T-helper 1 cell treated with Interleukin-12 subunit alpha and Interleukin-12 subunit beta and Interleukin-4 antibody, amounts not matched to agents 30 μg/mL and 1 μg/mL, for 36 hours (primary cell): Measurements from ENCODE around the gene KIF18B.

Source experiments
- H3K27ac Mint-ChIP-seq: one replicate; pipeline ENCODE4 v1.8.0; 2021; ENCODE audit warnings: mild to moderate bottlenecking, mixed read lengths
- H3K27me3 Mint-ChIP-seq: one replicate; pipeline ENCODE4 v1.8.0; 2021; ENCODE audit warnings: low read depth, mixed read lengths
- H3K36me3 Mint-ChIP-seq: one replicate; pipeline ENCODE4 v1.8.0; 2021; ENCODE audit warnings: low read depth, mixed read lengths
- H3K4me1 Mint-ChIP-seq: one replicate; pipeline ENCODE4 v1.8.0; 2021; ENCODE audit warnings: low read depth, mixed read lengths
- H3K4me3 Mint-ChIP-seq: one replicate; pipeline ENCODE4 v1.8.0; 2021; ENCODE audit warnings: mild to moderate bottlenecking, moderate library complexity, mixed read lengths
- H3K9me3 Mint-ChIP-seq: one replicate; pipeline ENCODE4 v1.8.0; 2021; ENCODE audit warnings: mixed read lengths

KIF18B gene

GRCh38 chr17:44977814-44978550 is 30.4 kb upstream of the KIF18B start:
- H3K9me3 Mint-ChIP-seq, result no peaks in the 10 kb centered on the region
- no peaks in the 10 kb centered on the region for H3K36me3 Mint-ChIP-seq
- H3K4me1 Mint-ChIP-seq, result no peaks in the 10 kb centered on the region
- no peak overlapping the region for H3K4me3 Mint-ChIP-seq
- H3K27me3 Mint-ChIP-seq, result peaks cover 59% of the 10 kb centered on the region
- no peak overlapping the region for H3K27ac Mint-ChIP-seq

- Mint-ChIP-seq H3K36me3 (no peaks in the 10 kb centered on the region), H3K4me3 (no peak overlapping the region), H3K27ac (no peak overlapping the region), H3K27me3 (peaks cover 55% of the 10 kb centered on the region), H3K4me1 (peaks cover 3% of the 10 kb centered on the region), H3K9me3 (no peaks in the 10 kb centered on the region)
Measured at GRCh38 chr17:44977065-44977464, 29.5 kb upstream of the KIF18B start.

GRCh38 chr17:44976206-44976605 is 28.6 kb upstream of the KIF18B start:
- H3K9me3 Mint-ChIP-seq, result no peaks in the 10 kb centered on the region
- peaks cover 56% of the 10 kb centered on the region for H3K27me3 Mint-ChIP-seq
- peaks cover 6% of the 10 kb centered on the region for H3K4me1 Mint-ChIP-seq
- H3K4me3 Mint-ChIP-seq, result no peak overlapping the region
- no peak overlapping the region for H3K27ac Mint-ChIP-seq
- no peaks in the 10 kb centered on the region for H3K36me3 Mint-ChIP-seq

GRCh38 chr17:44972953-44973352 is 25.4 kb upstream of the KIF18B start:
- H3K4me1 Mint-ChIP-seq, result peaks cover 20% of the 10 kb centered on the region
- no peak overlapping the region for H3K4me3 Mint-ChIP-seq
- no peaks in the 10 kb centered on the region for H3K9me3 Mint-ChIP-seq
- no peaks in the 10 kb centered on the region for H3K36me3 Mint-ChIP-seq
- H3K27me3 Mint-ChIP-seq, result peaks cover 62% of the 10 kb centered on the region
- no peak overlapping the region for H3K27ac Mint-ChIP-seq

- Mint-ChIP-seq H3K4me1 (peaks cover 20% of the 10 kb centered on the region), H3K36me3 (no peaks in the 10 kb centered on the region), H3K27me3 (peaks cover 62% of the 10 kb centered on the region), H3K9me3 (no peaks in the 10 kb centered on the region), H3K27ac (no peak overlapping the region), H3K4me3 (no peak overlapping the region)
Measured at GRCh38 chr17:44971776-44972483, 24.4 kb upstream of the KIF18B start.

GRCh38 chr17:44970136-44970741 is 22.7 kb upstream of the KIF18B start:
- Mint-ChIP-seq H3K36me3 (no peaks in the 10 kb centered on the region), H3K27me3 (peaks cover 72% of the 10 kb centered on the region), H3K4me3 (peak overlapping the region; percentile 82), H3K4me1 (peaks cover 20% of the 10 kb centered on the region), H3K9me3 (no peaks in the 10 kb centered on the region), H3K27ac (no peak overlapping the region)

- no peaks in the 10 kb centered on the region for H3K36me3 Mint-ChIP-seq
- H3K4me3 Mint-ChIP-seq, result peak overlapping the region; percentile 82
- peaks cover 76% of the 10 kb centered on the region for H3K27me3 Mint-ChIP-seq
- H3K9me3 Mint-ChIP-seq, result no peaks in the 10 kb centered on the region
- peak overlapping the region; percentile 35 for H3K27ac Mint-ChIP-seq
- peaks cover 20% of the 10 kb centered on the region for H3K4me1 Mint-ChIP-seq
Measured at GRCh38 chr17:44969144-44969780, 21.7 kb upstream of the KIF18B start.

- Mint-ChIP-seq H3K27me3 (peaks cover 78% of the 10 kb centered on the region), H3K36me3 (no peaks in the 10 kb centered on the region), H3K27ac (peak within 1 kb of the TSS; percentile 31), H3K4me1 (peaks cover 20% of the 10 kb centered on the region), H3K4me3 (peak within 1 kb of the TSS; percentile 82), H3K9me3 (no peaks in the 10 kb centered on the region)
Measured at GRCh38 chr17:44968225-44969143, 20.9 kb upstream of the KIF18B start, which contains the start of gene C1QL1. C1QL1 (minus strand) TSS chr17:44968303; CDS start chr17:44968048, 255 bp downstream.

- Mint-ChIP-seq H3K27me3 (peaks cover 85% of the 10 kb centered on the region), H3K9me3 (no peaks in the 10 kb centered on the region), H3K4me3 (no peak overlapping the region), H3K27ac (no peak overlapping the region), H3K4me1 (peaks cover 20% of the 10 kb centered on the region), H3K36me3 (no peaks in the 10 kb centered on the region)
Measured at GRCh38 chr17:44967907-44968224, 20.3 kb upstream of the KIF18B start.

- Mint-ChIP-seq H3K27me3 (peaks cover 87% of the 10 kb centered on the region), H3K9me3 (no peaks in the 10 kb centered on the region), H3K4me1 (peaks cover 19% of the 10 kb centered on the region), H3K36me3 (no peaks in the 10 kb centered on the region), H3K4me3 (no peak overlapping the region), H3K27ac (no peak overlapping the region)
Measured at GRCh38 chr17:44967026-44967906, 19.7 kb upstream of the KIF18B start.

GRCh38 chr17:44966348-44967025 is 18.9 kb upstream of the KIF18B start:
- Mint-ChIP-seq H3K4me3 (no peak overlapping the region), H3K4me1 (peaks cover 15% of the 10 kb centered on the region), H3K36me3 (no peaks in the 10 kb centered on the region), H3K27me3 (peaks cover 85% of the 10 kb centered on the region), H3K9me3 (no peaks in the 10 kb centered on the region), H3K27ac (no peak overlapping the region)

- H3K27me3 Mint-ChIP-seq, result peaks cover 83% of the 10 kb centered on the region
- no peaks in the 10 kb centered on the region for H3K36me3 Mint-ChIP-seq
- H3K4me1 Mint-ChIP-seq, result peaks cover 15% of the 10 kb centered on the region
- H3K27ac Mint-ChIP-seq, result no peak overlapping the region
- peak overlapping the region; percentile 11 for H3K4me3 Mint-ChIP-seq
- no peaks in the 10 kb centered on the region for H3K9me3 Mint-ChIP-seq
Measured at GRCh38 chr17:44965481-44966234, 18.1 kb upstream of the KIF18B start.
